Prostate gland (tissue), 2 donors: ENCODE results near the gene ZNF691.

ENCODE experiments used
- CTCF ChIP-seq, 4 experiments: fragments of 200-600 bp in 2 of 4; fragments of 450-650 bp in 2 of 4; sonication (generic) in 2 of 4; IDR thresholded peaks; 1 replicate in 3 of 4; 2 replicates in 1 of 4; pipeline ENCODE4 v1.5.1; 2016 to 2019; ENCODE audit warnings: antibody characterized with exemption in 4 of 4, mild to moderate bottlenecking in 2 of 4, moderate library complexity in 2 of 4
- POLR2A ChIP-seq: fragments of 450-650 bp; IDR thresholded peaks from one replicate; pipeline ENCODE4 v1.6.1; 2016; ENCODE audit warnings: antibody characterized with exemption, mild to moderate bottlenecking

- TF ChIP-seq CTCF (IDR thresholded peaks at IDR 0.05) (no peak), POLR2A (no peak)
Measured at GRCh38 chr1:42851960-42852607, 5.7 kb downstream of the ZNF691 start.
